OCI-LY7 (cell line): ENCODE measurements around the gene MACC1.

Experiments used
- EZH2phosphoT487 ChIP-seq: fragments of 200-600 bp; sonication (generic); IDR thresholded peaks from 2 replicates; pipeline ENCODE4 v1.6.1; 2018; ENCODE audit warnings: low read depth, borderline replicate concordance, mild to moderate bottlenecking, mixed run types, antibody characterized with exemption, low read length, moderate library complexity, mixed read lengths
- TF ChIP-seq, protein P1 (sequence below): fragments of 200-600 bp; sonication (generic); conservative IDR thresholded peaks from 2 replicates; pipeline ENCODE4 v1.5.1; 2014; ENCODE audit warnings: mild to moderate bottlenecking, antibody characterized with exemption, low read length, moderate library complexity, mixed read lengths

DNA sequence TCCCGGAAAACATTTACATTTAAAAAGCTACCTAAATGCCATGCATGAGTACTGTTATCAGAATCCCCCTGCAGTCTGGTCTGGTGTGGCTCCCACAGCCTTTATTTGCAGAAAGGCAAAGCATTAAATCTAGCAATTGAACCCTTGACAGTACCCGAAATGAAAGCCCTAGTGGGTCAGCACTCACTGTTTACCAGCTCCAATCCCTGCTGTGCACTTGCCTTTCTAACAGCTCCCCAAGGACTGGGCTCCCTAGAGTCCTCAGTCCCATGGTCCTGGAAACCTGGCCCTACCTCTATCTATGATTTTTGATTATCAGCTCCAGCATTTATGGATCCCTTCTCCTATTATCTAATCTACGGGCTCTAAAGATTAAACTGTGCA is 1.9 kb upstream of the MACC1 start:
- TF ChIP-seq, protein P1, sequence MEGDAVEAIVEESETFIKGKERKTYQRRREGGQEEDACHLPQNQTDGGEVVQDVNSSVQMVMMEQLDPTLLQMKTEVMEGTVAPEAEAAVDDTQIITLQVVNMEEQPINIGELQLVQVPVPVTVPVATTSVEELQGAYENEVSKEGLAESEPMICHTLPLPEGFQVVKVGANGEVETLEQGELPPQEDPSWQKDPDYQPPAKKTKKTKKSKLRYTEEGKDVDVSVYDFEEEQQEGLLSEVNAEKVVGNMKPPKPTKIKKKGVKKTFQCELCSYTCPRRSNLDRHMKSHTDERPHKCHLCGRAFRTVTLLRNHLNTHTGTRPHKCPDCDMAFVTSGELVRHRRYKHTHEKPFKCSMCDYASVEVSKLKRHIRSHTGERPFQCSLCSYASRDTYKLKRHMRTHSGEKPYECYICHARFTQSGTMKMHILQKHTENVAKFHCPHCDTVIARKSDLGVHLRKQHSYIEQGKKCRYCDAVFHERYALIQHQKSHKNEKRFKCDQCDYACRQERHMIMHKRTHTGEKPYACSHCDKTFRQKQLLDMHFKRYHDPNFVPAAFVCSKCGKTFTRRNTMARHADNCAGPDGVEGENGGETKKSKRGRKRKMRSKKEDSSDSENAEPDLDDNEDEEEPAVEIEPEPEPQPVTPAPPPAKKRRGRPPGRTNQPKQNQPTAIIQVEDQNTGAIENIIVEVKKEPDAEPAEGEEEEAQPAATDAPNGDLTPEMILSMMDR: no peak
- no peak for TF ChIP-seq EZH2phosphoT487
